Measurements from ENCODE around the gene DEGS1.

Gene DEGS1

GRCh38 chr1:224219612-224220059 lies 36.6 kb downstream of the DEGS1 start:
- Histone ChIP-seq H4K20me1 (ENCODE audit: insufficient read depth) (no peaks in the 10 kb centered on the region), H3K4me2 (no peak overlapping the region), H3K27me3 (ENCODE audit: insufficient read depth, low read depth) (no peaks in the 10 kb centered on the region), H3K9ac (no peak overlapping the region), H3K79me2 (ENCODE audit: insufficient read depth, low read depth) (no peaks in the 10 kb centered on the region), H3K4me1 (ENCODE audit: low read depth, poor library complexity, severe bottlenecking) (no peaks in the 10 kb centered on the region), H3K27ac (no peak overlapping the region), H2AFZ (ENCODE audit: low read depth) (no peak overlapping the region), H3K36me3 (ENCODE audit: insufficient read depth) (no peaks in the 10 kb centered on the region), H3K4me3 (IDR thresholded peaks at IDR 0.05; ENCODE audit: insufficient read depth, low read depth, low read length) (no peak overlapping the region)
- TF ChIP-seq, protein P1, sequence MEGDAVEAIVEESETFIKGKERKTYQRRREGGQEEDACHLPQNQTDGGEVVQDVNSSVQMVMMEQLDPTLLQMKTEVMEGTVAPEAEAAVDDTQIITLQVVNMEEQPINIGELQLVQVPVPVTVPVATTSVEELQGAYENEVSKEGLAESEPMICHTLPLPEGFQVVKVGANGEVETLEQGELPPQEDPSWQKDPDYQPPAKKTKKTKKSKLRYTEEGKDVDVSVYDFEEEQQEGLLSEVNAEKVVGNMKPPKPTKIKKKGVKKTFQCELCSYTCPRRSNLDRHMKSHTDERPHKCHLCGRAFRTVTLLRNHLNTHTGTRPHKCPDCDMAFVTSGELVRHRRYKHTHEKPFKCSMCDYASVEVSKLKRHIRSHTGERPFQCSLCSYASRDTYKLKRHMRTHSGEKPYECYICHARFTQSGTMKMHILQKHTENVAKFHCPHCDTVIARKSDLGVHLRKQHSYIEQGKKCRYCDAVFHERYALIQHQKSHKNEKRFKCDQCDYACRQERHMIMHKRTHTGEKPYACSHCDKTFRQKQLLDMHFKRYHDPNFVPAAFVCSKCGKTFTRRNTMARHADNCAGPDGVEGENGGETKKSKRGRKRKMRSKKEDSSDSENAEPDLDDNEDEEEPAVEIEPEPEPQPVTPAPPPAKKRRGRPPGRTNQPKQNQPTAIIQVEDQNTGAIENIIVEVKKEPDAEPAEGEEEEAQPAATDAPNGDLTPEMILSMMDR (conservative IDR thresholded peaks at IDR 0.05; ENCODE audit: low read depth, low read length), result no peak

DNA sequence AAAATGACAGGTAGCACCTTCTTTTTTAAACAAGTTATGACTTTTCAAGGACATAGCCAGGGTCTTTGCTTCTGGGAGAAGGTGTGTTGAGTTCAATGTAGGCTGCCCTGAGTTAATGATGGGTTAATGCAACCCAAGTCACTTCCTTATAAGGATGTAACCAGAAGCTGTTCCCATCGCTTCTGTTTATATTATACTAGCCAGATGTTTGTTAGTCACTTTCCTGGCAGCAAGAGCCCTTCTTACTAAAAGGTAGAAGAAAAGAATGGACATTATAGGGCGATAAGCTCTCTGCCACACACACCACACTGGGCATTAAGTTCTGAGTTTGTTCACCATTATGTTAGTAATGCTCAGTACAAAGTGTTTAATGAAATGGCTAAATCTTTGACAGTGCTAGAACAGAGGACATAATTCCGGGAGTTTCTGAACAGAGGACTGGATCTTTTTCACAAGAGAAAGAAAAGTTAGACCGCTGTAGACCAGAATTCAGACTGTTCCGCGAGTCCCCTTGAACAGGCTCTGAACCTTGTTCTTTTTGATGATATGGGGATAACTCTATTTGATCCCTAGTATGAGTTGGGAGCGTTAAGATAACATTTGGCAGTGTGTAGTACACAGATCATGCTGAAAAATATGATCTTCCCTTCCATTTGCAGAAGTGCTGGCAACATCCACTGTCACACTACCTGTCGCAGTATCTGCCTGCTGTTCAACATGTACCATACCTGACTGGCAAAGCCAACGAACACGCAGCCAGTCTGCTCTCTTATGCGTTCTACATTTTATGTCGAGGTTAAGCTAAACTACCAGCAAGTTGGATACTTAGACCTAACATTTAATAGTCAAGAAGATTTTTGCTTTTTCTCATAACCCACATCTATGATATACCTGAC lies 41.0 kb downstream of the DEGS1 start:
- Histone ChIP-seq H3K27me3 (ENCODE audit: insufficient read depth, low read depth) (no peaks in the 10 kb centered on the region), H3K4me3 (IDR thresholded peaks at IDR 0.05; ENCODE audit: insufficient read depth, low read depth, low read length) (no peak overlapping the region), H3K27ac (no peak overlapping the region), H4K20me1 (ENCODE audit: insufficient read depth) (no peaks in the 10 kb centered on the region), H3K4me2 (no peak overlapping the region), H2AFZ (ENCODE audit: low read depth) (no peak overlapping the region), H3K79me2 (ENCODE audit: insufficient read depth, low read depth) (no peaks in the 10 kb centered on the region), H3K9ac (no peak overlapping the region), H3K4me1 (ENCODE audit: low read depth, poor library complexity, severe bottlenecking) (no peaks in the 10 kb centered on the region), H3K36me3 (ENCODE audit: insufficient read depth) (no peaks in the 10 kb centered on the region)
- TF ChIP-seq, protein P1 (conservative IDR thresholded peaks at IDR 0.05; ENCODE audit: low read depth, low read length), result no peak

DNA sequence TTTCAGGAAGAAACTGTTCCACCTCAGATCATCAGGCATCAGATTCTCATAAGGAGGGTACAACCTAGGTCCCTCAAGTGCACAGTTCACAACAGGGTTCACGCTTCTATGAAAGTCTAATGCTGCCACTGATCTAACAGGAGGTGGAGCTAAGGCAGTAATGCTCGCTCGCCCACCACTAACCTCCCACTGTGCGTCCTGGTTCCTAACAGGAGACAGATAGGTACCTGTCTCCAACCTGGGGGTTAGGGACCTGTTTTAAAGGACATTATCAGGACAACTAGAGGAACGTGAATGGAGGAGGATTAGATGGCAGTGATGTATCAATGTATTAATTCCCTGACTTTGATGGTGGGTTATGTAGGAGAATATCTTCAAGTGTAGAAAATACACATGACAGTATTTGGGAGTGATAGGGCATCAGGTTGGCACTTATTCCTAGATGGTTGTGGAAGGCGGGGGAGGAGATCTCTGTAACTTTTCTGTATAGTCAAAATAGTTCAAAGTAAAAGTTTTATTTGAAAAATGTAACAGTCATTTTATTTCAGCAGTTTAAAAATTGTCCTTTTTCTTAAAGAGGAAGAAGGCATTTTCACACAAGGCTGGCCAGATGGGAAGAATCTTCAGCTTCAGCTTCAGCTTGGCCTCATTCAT lies 43.9 kb downstream of the DEGS1 start:
- no peaks in the 10 kb centered on the region for H3K4me1 ChIP-seq (ENCODE audit: low read depth, poor library complexity, severe bottlenecking)
- H3K4me3 ChIP-seq (IDR thresholded peaks at IDR 0.05; ENCODE audit: insufficient read depth, low read depth, low read length), result no peak overlapping the region
- H3K27me3 ChIP-seq (ENCODE audit: insufficient read depth, low read depth), result no peaks in the 10 kb centered on the region
- H3K79me2 ChIP-seq (ENCODE audit: insufficient read depth, low read depth), result no peaks in the 10 kb centered on the region
- no peaks in the 10 kb centered on the region for H4K20me1 ChIP-seq (ENCODE audit: insufficient read depth)
- TF ChIP-seq, protein P1 (conservative IDR thresholded peaks at IDR 0.05; ENCODE audit: low read depth, low read length), result no peak
- H3K9ac ChIP-seq, result no peak overlapping the region
- H3K4me2 ChIP-seq, result no peak overlapping the region
- H3K36me3 ChIP-seq (ENCODE audit: insufficient read depth), result no peaks in the 10 kb centered on the region; the same call in 1 of the 2 replicates
- no peak overlapping the region for H2AFZ ChIP-seq (ENCODE audit: low read depth)
- no peak overlapping the region for H3K27ac ChIP-seq

DNA sequence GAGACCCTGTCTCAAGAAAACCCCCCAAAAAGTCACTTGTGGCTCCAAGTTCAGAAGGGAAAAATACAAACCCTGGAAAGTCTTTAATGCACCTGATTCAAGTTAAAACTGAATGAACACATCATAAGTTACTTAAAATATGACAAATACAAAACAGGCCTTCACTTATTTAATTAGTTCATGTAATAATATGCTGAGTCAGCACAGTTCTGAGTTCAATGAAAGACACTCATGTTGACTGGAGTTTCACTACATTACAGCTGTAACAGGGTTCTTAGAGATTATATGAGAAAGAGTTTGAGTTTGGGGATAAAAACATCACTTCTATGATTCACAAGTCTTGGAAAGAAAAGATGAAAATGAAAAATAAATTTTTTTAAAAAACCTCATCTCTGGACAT lies 51.0 kb downstream of the DEGS1 start:
- Histone ChIP-seq H3K27ac (no peak overlapping the region), H3K36me3 (ENCODE audit: insufficient read depth) (peaks cover 4% of the 10 kb centered on the region; the same call in 1 of the 2 replicates)

More for the DNA sequence above, 51.0 kb downstream of the DEGS1 start:
- no peak overlapping the region for H3K9ac ChIP-seq
- no peak overlapping the region for H3K4me2 ChIP-seq
- H3K27me3 ChIP-seq (ENCODE audit: insufficient read depth, low read depth), result no peaks in the 10 kb centered on the region
- TF ChIP-seq, protein P1 (conservative IDR thresholded peaks at IDR 0.05; ENCODE audit: low read depth, low read length), result no peak
- no peaks in the 10 kb centered on the region for H3K79me2 ChIP-seq (ENCODE audit: insufficient read depth, low read depth)
- H3K4me3 ChIP-seq (IDR thresholded peaks at IDR 0.05; ENCODE audit: insufficient read depth, low read depth, low read length), result no peak overlapping the region
- no peaks in the 10 kb centered on the region for H4K20me1 ChIP-seq (ENCODE audit: insufficient read depth)
- no peaks in the 10 kb centered on the region for H3K4me1 ChIP-seq (ENCODE audit: low read depth, poor library complexity, severe bottlenecking)
- no peak overlapping the region for H2AFZ ChIP-seq (ENCODE audit: low read depth)

All from KMS-11 (cell line).